T-helper 17 cell (primary cell): ENCODE results near the gene AKAP13. TPM values are rescaled to one million over a fixed set of nuclear protein-coding genes. Genes with fewer than 3 reads are reported as not detected.

Experiments
- ATAC-seq: fragments of 150-1000 bp; cut with Tn5 transposase; 2 replicates; pipeline ENCODE4 v1.10.0; 2021; ENCODE audit warnings: mild to moderate bottlenecking, moderate library complexity
- DNase-seq, 3 donors: peaks; one replicate each; pipeline versions ENCODE4 v3.0.0 to v3.0.0-alpha.2; 2020 to 2021
- H3K9me3 ChIP-seq: one replicate; pipeline ENCODE4 v1.7.0; 2013; ENCODE audit warnings: low read length, mild to moderate bottlenecking; ENCODE audit not compliant: control insufficient read depth, poor library complexity, severe bottlenecking
- H3K27ac Mint-ChIP-seq: one replicate; pipeline ENCODE4 v1.8.0; 2022; ENCODE audit warnings: mild to moderate bottlenecking, moderate library complexity, mixed read lengths
- H3K27me3 Mint-ChIP-seq: one replicate; pipeline ENCODE4 v1.8.0; 2022; ENCODE audit warnings: mixed read lengths
- H3K36me3 Mint-ChIP-seq: one replicate; pipeline ENCODE4 v1.8.0; 2022; ENCODE audit warnings: low read depth, mixed read lengths
- H3K4me1 Mint-ChIP-seq: one replicate; pipeline ENCODE4 v1.8.0; 2022; ENCODE audit warnings: mild to moderate bottlenecking, mixed read lengths
- H3K4me3 Mint-ChIP-seq: one replicate; pipeline ENCODE4 v1.8.0; 2022; ENCODE audit warnings: mild to moderate bottlenecking, moderate library complexity, mixed read lengths
- total RNA-seq, 4 donors: library from RNA in 2 of 4; stranded (reverse) in 2 of 4; gene quantifications; one replicate each; pipeline ENCODE4 v1.2.3 and lab custom pipeline; 2022 to 2026

AKAP13 gene
- total RNA-seq, 2 donors from 2014 or later: 426 to 437 TPM

DNA sequence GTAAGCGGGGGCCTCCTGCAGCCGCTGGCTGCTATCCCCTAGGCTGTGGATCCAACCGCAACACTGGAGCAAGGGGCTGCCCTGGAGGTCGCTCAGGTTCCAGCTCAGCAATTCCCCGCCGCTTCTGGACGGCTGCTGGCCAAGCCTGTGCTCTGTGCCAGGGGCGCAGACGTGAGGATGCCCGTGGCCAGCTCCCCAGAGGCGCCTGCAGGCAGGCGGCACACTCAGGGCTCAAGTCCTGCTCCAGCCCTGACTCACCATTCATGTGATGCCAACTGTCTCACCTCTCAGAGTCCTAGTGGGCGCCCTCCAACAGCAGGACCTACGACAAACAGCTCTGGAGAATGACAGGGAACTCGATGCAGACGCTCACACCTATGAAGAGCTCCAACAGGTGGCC, 382.8 kb downstream of the AKAP13 start:
- H3K4me3 Mint-ChIP-seq: no peak overlapping the region
- DNase-seq (no peak), ATAC-seq (no peak)
- no peaks in the 10 kb centered on the region for H3K9me3 ChIP-seq
- no peaks in the 10 kb centered on the region for H3K36me3 Mint-ChIP-seq
- H3K4me1 Mint-ChIP-seq: peaks cover 17% of the 10 kb centered on the region
- H3K27me3 Mint-ChIP-seq: no peaks in the 10 kb centered on the region
- peak overlapping the region; percentile 45 for H3K27ac Mint-ChIP-seq

DNA sequence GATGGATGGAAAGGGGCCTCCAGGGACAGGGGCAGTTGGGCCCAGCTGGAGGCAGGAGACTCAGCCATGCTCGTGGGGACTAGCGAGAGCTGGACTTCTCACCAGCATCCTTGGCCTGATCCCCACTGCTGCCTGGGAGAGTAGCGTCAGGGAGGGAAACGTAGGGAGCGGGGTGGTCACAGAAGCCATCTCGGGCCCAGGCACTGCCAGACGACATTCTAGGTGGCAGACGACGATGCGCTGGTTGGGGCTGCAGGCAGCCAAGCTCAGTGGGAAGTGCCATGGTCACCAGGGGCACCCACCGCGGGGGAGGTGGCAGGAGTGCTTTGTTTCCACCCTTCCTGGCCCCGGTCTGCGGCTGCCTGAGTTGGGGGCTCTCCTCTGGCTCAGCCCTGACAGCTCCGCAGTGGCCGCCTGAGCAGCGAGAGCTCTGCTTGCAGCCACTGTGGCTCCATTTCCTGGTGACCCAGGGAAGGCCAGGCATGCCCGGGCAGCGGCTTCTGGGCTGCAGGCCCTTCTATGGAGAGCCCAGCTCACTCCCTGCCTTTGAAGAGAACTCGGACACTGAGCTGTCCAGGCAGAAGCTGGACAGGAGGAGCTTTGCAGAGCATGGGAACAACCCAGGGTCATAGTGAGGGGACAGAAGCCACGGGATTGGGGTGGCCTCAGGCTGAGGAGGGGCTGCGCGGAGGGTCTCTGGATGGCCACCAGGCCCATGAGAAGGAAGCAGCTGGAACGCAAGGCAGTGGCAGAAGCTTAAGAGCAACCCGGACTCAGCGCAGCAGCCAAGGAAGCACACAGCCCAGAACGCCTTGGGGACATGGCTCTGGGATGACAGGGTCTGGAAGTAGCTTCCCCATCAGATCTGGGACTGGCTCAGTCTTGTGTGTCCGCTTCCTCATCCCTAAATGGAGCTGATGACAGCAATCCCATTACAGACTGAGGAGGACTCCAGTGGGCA, 383.6 kb downstream of the AKAP13 start:
- Mint-ChIP-seq H3K27me3 (no peaks in the 10 kb centered on the region), H3K4me3 (no peak overlapping the region), H3K4me1 (peaks cover 17% of the 10 kb centered on the region), H3K27ac (peak overlapping the region; percentile 45), H3K36me3 (no peaks in the 10 kb centered on the region)
- DNase-seq (no peak), ATAC-seq (no peak)
- H3K9me3 ChIP-seq: no peaks in the 10 kb centered on the region

DNA sequence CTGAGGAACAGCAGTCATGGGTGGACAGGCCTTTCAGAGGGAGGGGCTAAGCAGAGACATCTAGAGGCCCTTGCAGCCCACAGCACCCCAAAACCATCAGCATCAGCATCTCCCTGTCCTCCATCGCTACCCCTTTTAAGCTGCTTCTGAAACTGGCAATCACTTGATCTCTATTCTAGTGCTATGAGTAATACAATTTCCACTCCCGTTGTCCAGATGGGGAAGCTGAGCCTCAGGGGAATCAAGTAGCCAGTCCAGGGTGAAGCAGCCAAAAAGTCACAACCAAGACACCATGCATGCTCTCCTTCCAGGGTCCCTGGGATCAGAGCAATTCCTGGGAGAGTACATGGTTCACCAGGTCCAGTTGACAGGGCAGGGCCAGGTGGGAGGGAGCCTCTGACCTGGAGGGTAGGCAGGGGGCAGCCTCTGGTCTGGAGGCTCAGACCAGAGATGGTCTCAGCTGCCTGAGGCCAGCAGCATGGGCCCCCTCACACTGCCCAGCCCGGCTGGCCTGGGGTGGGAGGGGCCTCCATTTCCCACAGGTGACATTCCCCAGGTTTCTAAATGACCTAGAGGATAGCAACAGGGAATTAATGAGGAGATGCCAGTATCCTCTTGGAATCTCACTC, 384.4 kb downstream of the AKAP13 start:
- Mint-ChIP-seq H3K4me3 (no peak overlapping the region), H3K27ac (no peak overlapping the region), H3K36me3 (no peaks in the 10 kb centered on the region), H3K4me1 (peaks cover 17% of the 10 kb centered on the region), H3K27me3 (no peaks in the 10 kb centered on the region)
- DNase-seq: no peak
- ATAC-seq: no peak
- H3K9me3 ChIP-seq: no peaks in the 10 kb centered on the region

GRCh38 chr15:85766001-85766831, 385.8 kb downstream of the AKAP13 start:
- Mint-ChIP-seq H3K27ac (peak overlapping the region; percentile 59), H3K4me1 (peaks cover 17% of the 10 kb centered on the region), H3K27me3 (no peaks in the 10 kb centered on the region), H3K36me3 (no peaks in the 10 kb centered on the region), H3K4me3 (no peak overlapping the region)
- no peaks in the 10 kb centered on the region for H3K9me3 ChIP-seq
- DNase-seq (no peak), ATAC-seq (no peak)

DNA sequence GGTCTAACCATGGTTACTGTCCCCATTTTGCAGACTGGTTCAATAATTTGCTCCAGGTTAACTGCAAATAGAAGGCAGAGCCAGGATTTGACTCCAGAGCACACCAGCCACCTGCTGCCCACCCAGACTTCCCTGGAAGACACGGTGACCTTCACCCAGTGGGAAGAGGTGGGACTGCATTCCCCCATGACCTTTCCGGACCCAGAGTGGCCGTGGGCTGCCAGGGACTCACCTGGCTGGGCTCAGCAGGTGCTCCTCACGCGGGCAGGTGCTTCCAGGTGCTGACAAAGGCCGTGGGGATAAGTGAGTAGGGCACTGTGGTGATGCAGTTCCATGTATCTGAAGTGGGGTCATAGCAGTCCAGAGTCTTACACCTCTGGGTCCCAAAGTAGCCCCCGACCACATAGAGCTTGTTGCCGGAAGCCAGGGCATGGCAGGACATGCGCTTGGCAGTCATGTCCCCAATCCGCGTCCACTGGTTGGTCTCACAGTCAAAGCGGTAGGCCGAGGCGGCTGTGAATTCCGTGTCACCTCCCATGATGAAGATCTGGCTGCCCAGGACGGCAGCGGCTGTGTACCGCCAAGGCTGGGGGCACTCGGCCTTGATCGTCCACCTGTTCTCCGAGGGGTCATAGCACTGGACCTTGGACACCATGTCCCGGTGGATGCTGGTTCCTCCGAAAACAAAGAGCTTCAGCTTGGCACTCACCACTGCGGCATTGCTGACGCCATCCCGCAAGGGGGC, 387.6 kb downstream of the AKAP13 start:
- Mint-ChIP-seq H3K27me3 (no peaks in the 10 kb centered on the region), H3K36me3 (no peaks in the 10 kb centered on the region), H3K4me1 (peaks cover 20% of the 10 kb centered on the region), H3K4me3 (no peak overlapping the region), H3K27ac (no peak overlapping the region)
- no peak for ATAC-seq
- no peaks in the 10 kb centered on the region for H3K9me3 ChIP-seq
- DNase-seq: no peak

DNA sequence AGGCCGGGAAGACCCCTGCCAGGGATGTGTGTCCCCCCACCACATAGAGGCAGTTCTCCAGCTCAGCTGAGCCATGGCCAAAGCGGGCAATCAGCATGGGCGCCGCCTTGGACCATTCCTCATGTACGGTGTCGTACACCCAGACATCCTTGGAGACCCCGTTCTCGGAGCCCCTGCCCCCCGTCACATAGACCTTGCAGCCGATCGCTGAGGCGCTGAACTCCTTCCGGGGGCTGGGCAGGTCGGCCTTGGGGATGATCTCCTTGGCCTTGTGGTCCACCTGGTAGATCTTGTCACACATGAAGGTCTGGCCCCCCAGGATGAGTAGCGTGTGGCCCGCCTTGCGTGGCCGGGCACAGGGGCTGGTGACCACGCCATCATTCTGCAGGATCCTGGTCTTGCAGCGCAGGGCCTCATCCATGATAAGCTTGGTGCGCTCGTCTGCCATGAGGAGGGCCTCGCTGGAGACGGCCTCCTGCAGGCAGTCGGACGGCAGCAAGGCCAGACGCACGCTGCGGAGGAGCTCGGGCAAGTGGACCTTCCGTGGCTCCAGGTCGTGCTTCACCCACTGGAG, 388.3 kb downstream of the AKAP13 start:
- Mint-ChIP-seq H3K27ac (no peak overlapping the region), H3K36me3 (no peaks in the 10 kb centered on the region), H3K4me1 (peaks cover 20% of the 10 kb centered on the region), H3K4me3 (no peak overlapping the region), H3K27me3 (no peaks in the 10 kb centered on the region)
- no peak for DNase-seq
- ATAC-seq: no peak
- no peaks in the 10 kb centered on the region for H3K9me3 ChIP-seq

DNA sequence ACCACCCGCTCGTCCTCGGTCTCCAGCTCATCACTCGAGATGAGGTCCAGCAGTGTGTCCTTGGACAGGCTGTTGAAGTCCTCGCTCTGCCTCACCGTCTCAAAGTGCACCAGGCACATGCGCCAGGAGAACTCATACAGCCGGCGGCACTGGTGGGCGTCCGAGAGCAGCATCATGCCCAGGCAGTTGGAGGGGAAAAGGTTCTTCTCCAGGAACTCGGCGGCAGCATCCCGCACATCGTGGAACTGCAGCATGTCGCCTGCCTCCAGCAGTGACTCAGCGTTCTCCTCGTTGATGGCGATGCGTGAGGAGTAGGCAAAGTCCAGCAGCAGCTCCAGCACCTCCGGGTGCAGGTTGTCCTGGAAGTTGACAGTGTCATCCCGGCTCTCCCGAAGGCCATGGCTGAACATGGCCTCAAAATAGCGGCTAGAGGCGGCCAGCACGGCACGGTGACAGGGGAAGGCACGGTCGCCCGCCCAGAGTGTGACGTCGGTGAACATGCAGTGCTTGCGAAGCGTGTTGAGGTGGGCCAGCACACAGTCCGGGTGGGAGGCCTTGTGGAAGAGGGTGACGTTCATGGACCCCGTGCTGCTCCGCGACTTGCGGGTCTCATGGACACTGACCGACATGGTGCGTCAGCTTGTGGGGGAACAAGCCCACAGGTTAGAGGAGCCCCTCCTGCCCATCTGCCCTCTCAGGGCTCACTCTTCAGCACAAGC, 388.9 kb downstream of the AKAP13 start:
- ATAC-seq (no peak), DNase-seq (no peak)

DNA sequence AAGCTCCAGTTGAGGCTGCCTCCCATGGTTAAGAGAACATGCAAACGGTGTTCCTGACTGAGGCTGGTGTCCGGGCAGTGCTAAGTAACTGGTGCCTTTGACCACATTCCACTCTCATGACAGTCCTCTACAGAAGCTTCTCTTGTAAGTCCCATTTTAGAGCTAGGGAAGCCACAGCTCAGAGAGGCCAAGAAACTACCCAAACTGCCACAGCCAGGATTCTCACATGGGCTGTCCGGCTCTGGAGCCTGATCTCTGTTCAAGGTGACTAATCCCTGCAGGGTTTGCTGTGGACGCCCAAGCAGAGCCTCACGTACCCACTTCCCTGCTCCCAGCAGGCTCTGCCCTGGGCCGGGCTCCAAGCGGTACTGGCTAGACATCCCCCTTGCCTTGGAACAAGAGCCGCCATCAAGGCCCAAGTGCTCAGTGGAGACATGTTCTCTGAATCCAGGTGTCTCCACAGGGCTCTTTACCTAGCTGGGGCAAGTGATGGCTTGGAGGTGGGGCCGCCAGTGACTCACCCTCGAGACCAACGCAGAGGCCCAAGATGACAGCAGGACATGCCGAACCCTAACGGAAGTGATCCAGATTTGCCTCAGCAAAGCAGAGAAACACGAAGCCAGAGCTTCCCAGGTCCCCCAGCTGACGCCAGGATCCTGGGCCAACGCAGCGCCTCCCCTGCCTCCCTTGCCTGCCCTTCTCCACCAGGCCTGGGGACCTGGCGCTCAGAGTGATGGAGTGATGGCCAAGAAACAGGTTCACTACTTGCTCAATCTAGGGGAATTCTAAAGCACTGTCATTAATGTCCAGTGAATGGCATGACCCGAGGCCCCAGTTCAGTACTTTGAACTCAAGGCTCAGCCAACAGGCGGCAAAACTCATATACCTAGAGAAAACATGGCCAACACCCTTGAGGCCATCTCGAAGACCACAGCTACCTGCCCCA, 390.0 kb downstream of the AKAP13 start:
- no peak for DNase-seq
- Mint-ChIP-seq H3K36me3 (no peaks in the 10 kb centered on the region), H3K27ac (no peak overlapping the region), H3K4me3 (no peak overlapping the region), H3K27me3 (no peaks in the 10 kb centered on the region), H3K4me1 (peaks cover 21% of the 10 kb centered on the region)
- no peak for ATAC-seq
- no peaks in the 10 kb centered on the region for H3K9me3 ChIP-seq

More for the DNA sequence above, 388.9 kb downstream of the AKAP13 start:
- Mint-ChIP-seq H3K4me3 (no peak overlapping the region), H3K4me1 (peaks cover 24% of the 10 kb centered on the region), H3K27me3 (no peaks in the 10 kb centered on the region), H3K36me3 (no peaks in the 10 kb centered on the region), H3K27ac (no peak overlapping the region)
- no peaks in the 10 kb centered on the region for H3K9me3 ChIP-seq

- peaks cover 16% of the 10 kb centered on the region for H3K4me1 Mint-ChIP-seq
- DNase-seq: no peak
- H3K9me3 ChIP-seq: no peaks in the 10 kb centered on the region
- no peak overlapping the region for H3K4me3 Mint-ChIP-seq
- no peak for ATAC-seq
- no peaks in the 10 kb centered on the region for H3K27me3 Mint-ChIP-seq
- H3K27ac Mint-ChIP-seq: no peak overlapping the region
- H3K36me3 Mint-ChIP-seq: no peaks in the 10 kb centered on the region
Measured at GRCh38 chr15:85771271-85771670, 390.9 kb downstream of the AKAP13 start.

DNA sequence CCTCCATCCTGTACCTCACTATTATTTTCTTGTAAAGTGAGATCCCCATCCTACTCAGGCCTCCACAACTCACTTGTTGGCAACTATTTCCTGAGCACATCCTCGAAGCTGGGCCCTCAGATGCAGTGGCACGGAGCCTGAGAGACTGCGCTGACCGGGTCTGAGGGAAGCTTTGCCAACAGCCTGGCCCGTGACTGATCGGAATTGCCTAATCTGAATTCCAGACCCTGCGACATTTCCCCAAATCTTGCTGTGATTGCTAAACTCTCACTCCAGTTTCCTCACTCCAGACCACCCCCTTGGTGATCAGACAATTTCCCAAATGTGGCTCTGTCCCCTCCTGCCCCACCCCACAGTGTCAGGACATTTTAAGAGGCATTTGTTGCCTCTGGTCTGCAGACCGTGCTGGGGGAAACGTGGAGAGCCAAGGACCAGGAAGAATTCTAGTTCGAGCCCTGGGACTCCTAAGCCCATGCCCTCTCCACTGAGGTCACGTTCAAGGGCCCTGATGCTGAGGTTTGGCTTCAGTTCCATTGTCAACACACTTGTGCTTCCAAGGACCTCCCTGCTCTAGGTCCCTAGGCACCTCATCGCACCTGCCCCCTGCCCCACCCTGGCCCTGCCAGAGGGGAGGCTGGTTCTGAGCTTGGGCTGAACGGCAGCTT, 391.5 kb downstream of the AKAP13 start:
- ATAC-seq: no peak
- Mint-ChIP-seq H3K27me3 (no peaks in the 10 kb centered on the region), H3K4me1 (peaks cover 13% of the 10 kb centered on the region), H3K4me3 (no peak overlapping the region), H3K36me3 (no peaks in the 10 kb centered on the region), H3K27ac (no peak overlapping the region)
- DNase-seq: no peak
- H3K9me3 ChIP-seq: no peaks in the 10 kb centered on the region

DNA sequence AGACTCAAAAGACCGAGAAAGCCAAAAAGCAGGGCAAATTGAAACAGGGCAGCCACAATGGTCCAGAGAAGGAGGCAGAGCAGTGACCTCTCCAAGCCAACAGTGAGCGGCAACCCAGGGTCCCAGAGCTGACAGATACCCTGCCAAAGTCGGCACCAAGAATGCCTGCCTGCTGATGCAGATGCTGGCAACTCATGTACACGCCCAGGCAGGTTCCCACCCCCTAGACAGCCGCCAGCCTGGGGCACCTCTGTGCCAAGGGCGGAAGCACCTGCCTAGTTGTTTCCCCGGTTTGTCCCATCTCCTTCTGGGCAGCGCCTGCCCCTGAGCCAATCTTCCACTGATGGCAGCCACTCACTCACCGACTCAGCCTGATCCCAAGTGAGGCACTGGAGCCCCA, 392.3 kb downstream of the AKAP13 start:
- H3K9me3 ChIP-seq: no peaks in the 10 kb centered on the region
- ATAC-seq (no peak), DNase-seq (no peak)
- Mint-ChIP-seq H3K4me1 (peaks cover 16% of the 10 kb centered on the region), H3K36me3 (no peaks in the 10 kb centered on the region), H3K4me3 (no peak overlapping the region), H3K27ac (no peak overlapping the region), H3K27me3 (no peaks in the 10 kb centered on the region)
